HCT116 (cell line): ENCODE data around the gene TOR4A.

Experiments used
- CTCF ChIP-seq, 3 experiments: fragments of 200-600 bp in 1 of 3; sonication (generic) in 1 of 3; IDR thresholded peaks in 2 of 3; conservative IDR thresholded peaks in 1 of 3; 2 replicates each; pipeline ENCODE4 v1.5.1; 2012 to 2017; ENCODE audit warnings: low read depth in 2 of 3, low read length in 2 of 3, antibody characterized with exemption in 1 of 3, borderline replicate concordance in 1 of 3, control low read depth in 1 of 3, mild to moderate bottlenecking in 1 of 3, mixed read lengths in 1 of 3, mixed run types in 1 of 3, moderate library complexity in 1 of 3; ENCODE audit not compliant: insufficient read depth in 1 of 3
- EGR1 ChIP-seq: IDR thresholded peaks from 2 replicates; pipeline ENCODE4 v1.6.1; 2012; ENCODE audit warnings: low read depth
- EZH2 ChIP-seq: fragments of 200-600 bp; sonication (generic); IDR thresholded peaks from 2 replicates; pipeline ENCODE4 v1.6.1; 2017; ENCODE audit warnings: antibody characterized with exemption, mixed run types
- EZH2phosphoT487 ChIP-seq: fragments of 200-600 bp; IDR thresholded peaks from 2 replicates; pipeline ENCODE4 v1.6.1; 2018; ENCODE audit warnings: antibody characterized with exemption, borderline replicate concordance
- FOSL1 ChIP-seq: IDR thresholded peaks from 2 replicates; pipeline ENCODE4 v1.6.1; 2012; ENCODE audit warnings: low read depth
- JUND ChIP-seq: IDR thresholded peaks from 2 replicates; pipeline ENCODE4 v1.6.1; 2012
- POLR2A ChIP-seq: IDR thresholded peaks from 2 replicates; pipeline ENCODE4 v1.7.0; 2011; ENCODE audit warnings: borderline replicate concordance; ENCODE audit not compliant: insufficient read depth, insufficient read length; ENCODE audit errors: extremely low read depth
- POLR2AphosphoS5 ChIP-seq: IDR thresholded peaks from 2 replicates; pipeline ENCODE4 v1.6.1; 2011; ENCODE audit warnings: mild to moderate bottlenecking, low read depth, low read length, moderate library complexity
- RAD21 ChIP-seq: IDR thresholded peaks from 2 replicates; pipeline ENCODE4 v1.6.1; 2012; ENCODE audit warnings: low read depth, mild to moderate bottlenecking
- REST ChIP-seq: IDR thresholded peaks from 2 replicates; pipeline ENCODE4 v1.6.1; 2012; ENCODE audit warnings: low read depth
- SP1 ChIP-seq: IDR thresholded peaks from 2 replicates; pipeline ENCODE4 v1.6.1; 2012; ENCODE audit warnings: low read depth
- SRF ChIP-seq: IDR thresholded peaks from 2 replicates; pipeline ENCODE4 v1.6.1; 2012; ENCODE audit warnings: low read depth
- TCF7L2 ChIP-seq: IDR thresholded peaks from 2 replicates; pipeline ENCODE4 v1.7.0; 2011; ENCODE audit warnings: borderline replicate concordance, inconsistent platforms; ENCODE audit not compliant: insufficient read depth, insufficient read length; ENCODE audit errors: extremely low read depth
- ZFX ChIP-seq: fragments of 450-650 bp; IDR thresholded peaks from 2 replicates; pipeline ENCODE4 v1.6.1; 2017

GRCh38 chr9:137252555-137253506 lies 24.7 kb upstream of the TOR4A start:
- no peak for TF ChIP-seq RAD21
- no peak for TF ChIP-seq ZFX
- TF ChIP-seq EZH2phosphoT487: no peak
- TF ChIP-seq EZH2: no peak
- TF ChIP-seq CTCF (IDR thresholded peaks at IDR 0.05 in 2 of 3, conservative IDR thresholded peaks at IDR 0.05 in 1 of 3; ENCODE audit: borderline replicate concordance in 1 of 3, insufficient read depth in 1 of 3, low read depth in 2 of 3, low read length in 2 of 3): no peak
- no peak for TF ChIP-seq EGR1
- no peak for TF ChIP-seq POLR2A
- no peak for TF ChIP-seq REST
- no peak for TF ChIP-seq POLR2AphosphoS5
- TF ChIP-seq SP1: no peak
- no peak for TF ChIP-seq SRF
- TF ChIP-seq TCF7L2: no peak
- no peak for TF ChIP-seq FOSL1
- TF ChIP-seq JUND: no peak
